IMR-90 (cell line): ENCODE data around the gene ELOVL1. TPM values are rescaled to one million over a fixed set of nuclear protein-coding genes. Genes with fewer than 3 reads are reported as not detected.

Experiments
- ATAC-seq: fragments of 200-7000 bp; cut with Tn5 transposase; 2 replicates; pipeline ENCODE4 v1.9.1; 2020; ENCODE audit warnings: low read depth, mild to moderate bottlenecking, moderate library complexity
- BruUV-seq: library from RNA; stranded (reverse); fragments of 400-500 nt; replicated peaks from 2 replicates; lab custom pipeline; 2021; lab: Mats Ljungman, UMichigan
- CTCF ChIA-PET: fragments of 300-600 bp; formaldehyde crosslinking; extraction: SDS; loops from one replicate; lab custom pipeline; 2021; ENCODE audit warnings: antibody characterized with exemption; lab: Yijun Ruan, JAX
- POLR2A ChIA-PET: fragments of 300-600 bp; sonication (Branson Sonifier 250); formaldehyde crosslinking; loops from one replicate; lab custom pipeline; 2022; ENCODE audit warnings: antibody characterized with exemption; ENCODE audit not compliant: unreplicated experiment; lab: Charles Lee
- DNase-seq: peaks from one replicate; pipeline ENCODE4 v3.0.0; 2013
- H2AFZ ChIP-seq: replicated peaks from 2 replicates; pipeline ENCODE3; 2013; ENCODE audit warnings: low read length, mild to moderate bottlenecking; ENCODE audit not compliant: poor library complexity
- H2AK5ac ChIP-seq: 2 replicates; pipeline ENCODE4 v1.6.1; 2013; ENCODE audit warnings: low read depth, low read length, inconsistent platforms
- H2AK9ac ChIP-seq: replicated peaks from 2 replicates; pipeline ENCODE3; 2013; ENCODE audit warnings: mild to moderate bottlenecking, low read depth, low read length, moderate library complexity; ENCODE audit not compliant: poor library complexity
- H2BK120ac ChIP-seq: 2 replicates; pipeline ENCODE4 v1.6.1; 2013; ENCODE audit warnings: low read depth, low read length, inconsistent platforms
- H2BK15ac ChIP-seq: 3 replicates; pipeline ENCODE4 v1.6.1; 2013; ENCODE audit warnings: low read depth, low read length, inconsistent platforms
- H2BK20ac ChIP-seq: 2 replicates; pipeline ENCODE4 v1.6.1; 2013; ENCODE audit warnings: low read depth, mild to moderate bottlenecking, inconsistent platforms, low read length, moderate library complexity
- H2BK5ac ChIP-seq: 2 replicates; pipeline ENCODE4 v1.6.1; 2013; ENCODE audit warnings: mild to moderate bottlenecking, low read depth, low read length, inconsistent platforms; ENCODE audit not compliant: poor library complexity, severe bottlenecking
- H3K14ac ChIP-seq: replicated peaks from 2 replicates; pipeline ENCODE4 v1.6.1; 2013; ENCODE audit warnings: low read depth, low read length, inconsistent platforms
- H3K18ac ChIP-seq: 2 replicates; pipeline ENCODE4 v1.6.1; 2013; ENCODE audit warnings: low read depth, low read length, control low read depth
- H3K23ac ChIP-seq: 2 replicates; pipeline ENCODE4 v1.6.1; 2013; ENCODE audit warnings: low read depth, low read length, inconsistent platforms
- H3K27ac ChIP-seq: 2 replicates; pipeline ENCODE4 v1.5.1; 2013; ENCODE audit warnings: mild to moderate bottlenecking, control low read depth, low read length; ENCODE audit not compliant: insufficient read depth
- H3K27me3 ChIP-seq: 2 replicates; pipeline ENCODE4 v1.6.1; 2013; ENCODE audit warnings: low read length; ENCODE audit not compliant: control insufficient read depth, insufficient read depth
- H3K36me3 ChIP-seq: 2 replicates; pipeline ENCODE4 v1.6.1; 2013; ENCODE audit warnings: low read length, mixed read lengths; ENCODE audit not compliant: control insufficient read depth, insufficient read depth
- H3K4ac ChIP-seq: 2 replicates; pipeline ENCODE4 v1.6.1; 2013; ENCODE audit warnings: low read depth, low read length, inconsistent platforms
- H3K4me1 ChIP-seq: 2 replicates; pipeline ENCODE4 v1.6.1; 2013; ENCODE audit warnings: low read length, mixed read lengths; ENCODE audit not compliant: control insufficient read depth, insufficient read depth
- H3K4me2 ChIP-seq: 2 replicates; pipeline ENCODE4 v1.6.1; 2013; ENCODE audit warnings: low read depth, mild to moderate bottlenecking, control low read depth, low read length, moderate library complexity
- H3K4me3 ChIP-seq: 2 replicates; pipeline ENCODE4 v1.5.1; 2013; ENCODE audit warnings: low read depth, mild to moderate bottlenecking, control low read depth, low read length, moderate library complexity; ENCODE audit not compliant: insufficient read depth
- H3K56ac ChIP-seq: 2 replicates; pipeline ENCODE4 v1.6.1; 2013; ENCODE audit warnings: low read length, inconsistent platforms; ENCODE audit not compliant: insufficient read depth; ENCODE audit errors: extremely low read depth
- H3K79me1 ChIP-seq, 2 experiments: 2 replicates each; pipeline ENCODE4 v1.6.1; 2013; ENCODE audit warnings: low read length in 2 of 2, inconsistent platforms in 1 of 2, low read depth in 1 of 2
- H3K9ac ChIP-seq: 2 replicates; pipeline ENCODE4 v1.6.1; 2013; ENCODE audit warnings: low read depth, low read length, control low read depth
- H3K9me1 ChIP-seq: 2 replicates; pipeline ENCODE4 v1.6.1; 2013; ENCODE audit warnings: low read length, inconsistent platforms; ENCODE audit not compliant: insufficient read depth
- H3K9me3 ChIP-seq: 2 replicates; pipeline ENCODE4 v1.6.1; 2013; ENCODE audit warnings: low read length; ENCODE audit not compliant: control insufficient read depth, insufficient read depth
- H4K20me1 ChIP-seq: 2 replicates; pipeline ENCODE4 v1.6.1; 2013; ENCODE audit warnings: low read length, inconsistent platforms; ENCODE audit not compliant: insufficient read depth
- H4K5ac ChIP-seq: 2 replicates; pipeline ENCODE4 v1.6.1; 2013; ENCODE audit warnings: mild to moderate bottlenecking, low read depth, low read length, control low read depth
- H4K8ac ChIP-seq, 2 experiments: 2 replicates each; pipeline ENCODE4 v1.6.1; 2013; ENCODE audit warnings: low read depth in 2 of 2, low read length in 2 of 2, control low read depth in 1 of 2, inconsistent platforms in 1 of 2
- H4K91ac ChIP-seq: 2 replicates; pipeline ENCODE4 v1.6.1; 2013; ENCODE audit warnings: low read depth, low read length, inconsistent platforms; ENCODE audit not compliant: insufficient read depth
- BHLHE40 ChIP-seq: fragments of 150-350 bp; IDR thresholded peaks from 2 replicates; pipeline ENCODE4 v1.6.1; 2016; ENCODE audit warnings: mild to moderate bottlenecking, low read depth, low read length
- CHD1 ChIP-seq: IDR thresholded peaks from 2 replicates; pipeline ENCODE4 v1.6.1; 2012; ENCODE audit warnings: low read depth, low read length, improper control_type of control experiment
- FOS ChIP-seq: fragments of 150-350 bp; IDR thresholded peaks from 2 replicates; pipeline ENCODE4 v1.6.1; 2016; ENCODE audit warnings: low read depth, low read length
- MAFK ChIP-seq: IDR thresholded peaks from 2 replicates; pipeline ENCODE4 v1.6.1; 2012; ENCODE audit warnings: low read depth, low read length, improper control_type of control experiment
- MAZ ChIP-seq: IDR thresholded peaks from 2 replicates; pipeline ENCODE4 v1.6.1; 2012; ENCODE audit warnings: low read depth, mild to moderate bottlenecking, low read length, improper control_type of control experiment, moderate library complexity, borderline replicate concordance
- POLR2A ChIP-seq: IDR thresholded peaks from 2 replicates; pipeline ENCODE4 v1.6.1; 2012; ENCODE audit warnings: mild to moderate bottlenecking, low read depth, low read length
- RAD21 ChIP-seq: IDR thresholded peaks from 2 replicates; pipeline ENCODE4 v1.6.1; 2012; ENCODE audit warnings: low read length, improper control_type of control experiment
- RCOR1 ChIP-seq: IDR thresholded peaks from 2 replicates; pipeline ENCODE4 v1.6.1; 2012; ENCODE audit warnings: mild to moderate bottlenecking, low read length, improper control_type of control experiment; ENCODE audit not compliant: insufficient replicate concordance
- RFX5 ChIP-seq: IDR thresholded peaks from 2 replicates; pipeline ENCODE4 v1.8.0; 2012; ENCODE audit warnings: low read depth, mild to moderate bottlenecking, low read length, moderate library complexity
- SMC3 ChIP-seq: fragments of 150-350 bp; IDR thresholded peaks from 2 replicates; pipeline ENCODE4 v1.6.1; 2016; ENCODE audit warnings: low read depth, mild to moderate bottlenecking, antibody characterized with exemption, low read length, moderate library complexity
- USF2 ChIP-seq: fragments of 150-350 bp; IDR thresholded peaks from 2 replicates; pipeline ENCODE4 v1.6.1; 2017; ENCODE audit warnings: mild to moderate bottlenecking, antibody characterized with exemption, low read length, low read depth
- WGBS, 2 experiments: methylation state at CpG; one replicate each; pipeline versions ENCODE4 v1.1.5 to v1.1.7; 2013; ENCODE audit warnings: missing lambda C conversion rate in 2 of 2; ENCODE audit not compliant: insufficient read length in 1 of 2; ENCODE audit errors: extremely low coverage in 2 of 2; 5-methylcytosine and 5-hydroxymethylcytosine counted together
- dilution Hi-C: fragments of 300-500 bp; cut with HindIII; formaldehyde crosslinking; loops from one replicate; pipeline ENCODE4 v1.14.3; 2018; ENCODE audit warnings: low sequenced_read_pairs; ENCODE audit not compliant: unreplicated experiment
- in situ Hi-C: fragments of 300-500 bp; cut with MboI; formaldehyde crosslinking; loops from 3 replicates; pipeline ENCODE4 v1.14.3; 2019; ENCODE audit warnings: low sequenced_read_pairs, inconsistent platforms, mixed read lengths
- intact Hi-C: fragments of 100-400 bp; cut with micrococcal nuclease; formaldehyde crosslinking; loops from 2 replicates; pipeline ENCODE4 v1.10.0; 2022
- polyA plus RNA-seq, 3 experiments: library from polyadenylated mRNA; depleted of rRNA; stranded (reverse); fragments of >200 nt; gene quantifications; 2 replicates each; pipeline ENCODE4 v1.2.3, GENCODE V29; 2012; ENCODE audit warnings: low replicate concordance in 1 of 3
- total RNA-seq: library from RNA; depleted of rRNA; stranded (reverse); fragments of >200 nt; gene quantifications from 2 replicates; pipeline ENCODE4 v1.2.3, GENCODE V29; 2012

The ELOVL1 gene
- total and polyA plus RNA-seq, 2 of the 4 experiments (the other 2 are of a cell fraction): 88.9 to 211 TPM

- ATAC-seq (no peak), DNase-seq (no peak)
- Histone ChIP-seq H2AK9ac (no peak overlapping the region), H3K4me3 (no peak overlapping the region), H2AFZ (no peak overlapping the region), H3K9me1 (peaks cover 6% of the 10 kb centered on the region), H2BK120ac (no peak overlapping the region), H2AK5ac (no peak overlapping the region), H3K27me3 (no peaks in the 10 kb centered on the region), H3K14ac (no peak overlapping the region), H4K8ac (no peak overlapping the region), H3K9me3 (no peaks in the 10 kb centered on the region), H4K5ac (no peak overlapping the region), H3K18ac (no peak overlapping the region), H2BK20ac (no peak overlapping the region), H3K4ac (no peak overlapping the region), H3K4me1 (0 out of 2 replicates have a peak, but pooled peaks cover 2% of the 10 kb centered on the region), H3K56ac (no peak overlapping the region), H3K23ac (no peak overlapping the region), H3K27ac (no peak overlapping the region), H3K9ac (no peak overlapping the region), H4K91ac (no peak overlapping the region), H3K79me1 (peaks cover 6 to 55% of the 10 kb centered on the region in 2 experiments; a peak in 3 of 4 replicates), H3K4me2 (no peak overlapping the region), H4K20me1 (peaks cover 4% of the 10 kb centered on the region; the same call in 1 of the 2 replicates), H2BK15ac (no peak overlapping the region), H3K36me3 (peaks cover 33% of the 10 kb centered on the region), H2BK5ac (no peak overlapping the region)
- intact Hi-C loops: no loop called here
- no CpG with 5 or more reads among the region's 1 CpG for WGBS, 2 experiments
- POLR2A ChIA-PET: no interaction called here
- in situ Hi-C loops: no loop called here
- CTCF ChIA-PET: no interaction called here
- no TSS peak for BruUV-seq
- dilution Hi-C loops: no loop called here
- no peak for TF ChIP-seq USF2
- TF ChIP-seq POLR2A: no peak
- no peak for TF ChIP-seq RFX5
- TF ChIP-seq CHD1: no peak
- no peak for TF ChIP-seq SMC3
- TF ChIP-seq MAZ: no peak
- no peak for TF ChIP-seq MAFK
- TF ChIP-seq RAD21: no peak
- no peak for TF ChIP-seq FOS
- no peak for TF ChIP-seq RCOR1
- TF ChIP-seq BHLHE40: no peak
Measured at GRCh38 chr1:43379476-43379875, 11.7 kb upstream of the ELOVL1 start.
